Liver (tissue), 9 donors: ENCODE data around the gene CHAF1B. TPM values are rescaled to one million over a fixed set of nuclear protein-coding genes. Genes with fewer than 3 reads are reported as not detected.
"Not testable (repeated sequence)": the region's sequence is repeated elsewhere in the genome, so short reads cannot be mapped to it uniquely, and the experiment has no call there.

Experiments used
- DNase-seq: peaks from one replicate; pipeline ENCODE4 v3.0.0-alpha.2; 2017; ENCODE audit warnings: low spot score
- H3K27ac ChIP-seq, 2 donors: one replicate each; pipeline ENCODE4 v1.7.0; 2013; ENCODE audit warnings: inconsistent platforms in 2 of 2, low read length in 2 of 2, control low read depth in 1 of 2, low read depth in 1 of 2, mild to moderate bottlenecking in 1 of 2
- H3K27me3 ChIP-seq, 4 donors: one replicate each; pipeline versions ENCODE4 v1.6.1 to v1.7.0; 2013; ENCODE audit warnings: low read length in 3 of 4, inconsistent platforms in 1 of 4, mild to moderate bottlenecking in 1 of 4, moderate library complexity in 1 of 4; ENCODE audit not compliant: control insufficient read depth in 4 of 4, insufficient read depth in 4 of 4
- H3K36me3 ChIP-seq, 4 donors: one replicate each; pipeline versions ENCODE4 v1.6.1 to v1.7.0; 2013; ENCODE audit warnings: low read length in 3 of 4, mild to moderate bottlenecking in 3 of 4, low read depth in 1 of 4, moderate library complexity in 1 of 4; ENCODE audit not compliant: control insufficient read depth in 4 of 4, insufficient read depth in 3 of 4
- H3K4me1 ChIP-seq, 4 donors: one replicate each; pipeline versions ENCODE4 v1.6.1 to v1.7.0; 2013; ENCODE audit warnings: low read length in 3 of 4, mild to moderate bottlenecking in 3 of 4, moderate library complexity in 1 of 4; ENCODE audit not compliant: control insufficient read depth in 4 of 4, insufficient read depth in 4 of 4
- H3K4me3 ChIP-seq, 3 donors: one replicate each; pipeline versions ENCODE4 v1.6.1 to v1.7.0; 2013; ENCODE audit warnings: low read length in 3 of 3, control low read depth in 1 of 3, low read depth in 1 of 3, mild to moderate bottlenecking in 1 of 3
- H3K9ac ChIP-seq, 2 donors: one replicate each; pipeline ENCODE4 v1.7.0; 2013; ENCODE audit warnings: low read length in 2 of 2, mild to moderate bottlenecking in 2 of 2, moderate library complexity in 2 of 2, control low read depth in 1 of 2, low read depth in 1 of 2
- H3K9me3 ChIP-seq, 4 donors: one replicate each; pipeline versions ENCODE4 v1.6.1 to v1.7.0; 2013; ENCODE audit warnings: low read length in 3 of 4; ENCODE audit not compliant: control insufficient read depth in 4 of 4
- ATF3 ChIP-seq: IDR thresholded peaks from 2 replicates; pipeline ENCODE4 v1.6.1; 2016; ENCODE audit warnings: antibody characterized with exemption
- EGR1 ChIP-seq, 2 donors: IDR thresholded peaks; 2 replicates each; pipeline ENCODE4 v1.6.1; 2016 to 2018; ENCODE audit warnings: antibody characterized with exemption in 2 of 2, low read depth in 2 of 2
- FOXA1 ChIP-seq: IDR thresholded peaks from 2 replicates; pipeline ENCODE4 v1.6.1; 2016; ENCODE audit warnings: antibody characterized with exemption
- FOXA2 ChIP-seq: IDR thresholded peaks from 2 replicates; pipeline ENCODE4 v1.6.1; 2016; ENCODE audit warnings: antibody characterized with exemption
- GABPA ChIP-seq, 2 donors: IDR thresholded peaks in 1 of 2; conservative IDR thresholded peaks in 1 of 2; 2 replicates each; pipeline ENCODE4 v1.6.1; 2016; ENCODE audit warnings: antibody characterized with exemption in 2 of 2, mild to moderate bottlenecking in 1 of 2, moderate library complexity in 1 of 2
- HNF4A ChIP-seq, 2 donors: conservative IDR thresholded peaks; 2 replicates each; pipeline ENCODE4 v1.6.1; 2016; ENCODE audit warnings: antibody characterized with exemption in 2 of 2, mild to moderate bottlenecking in 2 of 2
- HNF4G ChIP-seq: IDR thresholded peaks from 2 replicates; pipeline ENCODE4 v1.6.1; 2016; ENCODE audit warnings: antibody characterized with exemption
- JUND ChIP-seq, 2 donors: IDR thresholded peaks; 2 replicates each; pipeline ENCODE4 v1.6.1; 2016; ENCODE audit warnings: antibody characterized with exemption in 2 of 2
- MAX ChIP-seq: IDR thresholded peaks from 2 replicates; pipeline ENCODE4 v1.6.1; 2016; ENCODE audit warnings: antibody characterized with exemption
- NR2F2 ChIP-seq: IDR thresholded peaks from 2 replicates; pipeline ENCODE4 v1.6.1; 2016; ENCODE audit warnings: antibody characterized with exemption
- REST ChIP-seq: IDR thresholded peaks from 2 replicates; pipeline ENCODE4 v1.6.1; 2016; ENCODE audit warnings: antibody characterized with exemption, mild to moderate bottlenecking
- RXRA ChIP-seq, 2 donors: IDR thresholded peaks; 2 replicates each; pipeline ENCODE4 v1.6.1; 2017 to 2018; ENCODE audit warnings: antibody characterized with exemption in 2 of 2, mild to moderate bottlenecking in 1 of 2
- SP1 ChIP-seq: IDR thresholded peaks from 2 replicates; pipeline ENCODE4 v1.6.1; 2018; ENCODE audit warnings: antibody characterized with exemption, mild to moderate bottlenecking
- TAF1 ChIP-seq: conservative IDR thresholded peaks from 2 replicates; pipeline ENCODE4 v1.6.1; 2016; ENCODE audit warnings: antibody characterized with exemption, mild to moderate bottlenecking
- ZBTB33 ChIP-seq: IDR thresholded peaks from 2 replicates; pipeline ENCODE4 v1.6.1; 2016; ENCODE audit warnings: antibody characterized with exemption
- WGBS: extraction: QIAGEN DNeasy Blood & Tissue Kit; methylation state at CpG from one replicate; pipeline ENCODE4 v1.1.7; 2013; 5-methylcytosine and 5-hydroxymethylcytosine counted together
- polyA plus RNA-seq, 2 donors: library from polyadenylated mRNA; stranded (reverse) in 1 of 2; unstranded in 1 of 2; fragments of 200-250 nt in 1 of 2; fragments of >200 nt in 1 of 2; fragmentation: Nextera tagmentation in 1 of 2; extraction: Ambion mirVana in 1 of 2; gene quantifications; one replicate each; pipeline versions ENCODE4 v1.2.1 to v1.2.3, GENCODE V29; 2013 to 2015
- total RNA-seq, 2 donors: library from RNA; depleted of rRNA; stranded (reverse); fragments of >200 nt; gene quantifications; one replicate each; pipeline ENCODE4 v1.2.3, GENCODE V29; 2014
- TF ChIP-seq, protein P1 (sequence below): fragments of 150-350 bp; IDR thresholded peaks from 2 replicates; pipeline ENCODE4 v1.5.1; 2017; ENCODE audit warnings: improper control_type of control experiment, low read depth, low read length; ENCODE audit not compliant: missing input control
- donor health status: healthy.
- donor health status: healthy.
- donor health status: healthy.
- donor health status: healthy.
- donor health status: healthy.

Gene CHAF1B
- total and polyA plus RNA-seq, 4 donors: 0.33 to 2.7 (median 0.49) TPM

DNA sequence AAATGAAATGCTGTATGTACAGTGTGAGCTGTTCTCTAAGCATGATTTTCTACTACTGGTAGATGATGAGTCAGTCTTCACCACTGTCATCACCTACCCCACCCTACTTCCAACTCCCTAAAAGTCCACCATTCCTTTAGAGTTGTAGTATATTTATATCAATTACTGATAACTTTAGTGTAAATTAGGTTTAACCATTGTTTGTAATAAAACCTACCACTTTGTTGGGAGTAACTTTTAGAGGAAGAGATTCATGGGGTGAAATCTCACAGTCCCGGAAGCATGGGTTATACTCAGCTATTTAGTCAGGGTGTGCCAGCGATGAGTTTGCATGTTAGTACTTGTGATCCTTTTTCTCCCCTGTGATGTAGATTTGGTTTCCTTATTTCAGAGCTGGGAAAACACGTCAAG, 48.1 kb upstream of the CHAF1B start (continued):
- TF ChIP-seq ATF3 (no peak), EGR1 (IDR thresholded peaks at IDR 0.05; ENCODE audit: low read depth in 2 of 2) (no peak), JUND (IDR thresholded peaks at IDR 0.05) (no peak), NR2F2 (no peak), RXRA (IDR thresholded peaks at IDR 0.05) (no peak)

DNA sequence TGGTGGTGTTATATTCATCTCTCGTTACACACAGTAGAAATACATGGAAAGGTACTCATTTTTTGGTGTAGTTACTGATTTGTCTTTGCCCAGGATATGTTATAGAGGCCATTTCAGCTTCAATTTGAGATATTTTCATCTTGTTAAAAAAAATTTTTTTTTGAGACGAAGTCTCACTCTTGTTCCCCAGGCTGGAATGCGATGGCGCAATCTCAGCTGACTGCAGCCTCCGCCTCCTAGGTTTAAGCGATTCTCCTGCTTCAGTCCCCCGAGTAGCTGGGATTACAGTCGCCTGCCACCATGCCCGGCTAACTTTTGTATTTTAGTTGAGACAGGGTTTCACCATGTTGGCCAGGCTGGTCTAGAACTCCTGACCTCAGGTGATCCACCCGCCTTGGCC, 46.2 kb upstream of the CHAF1B start:
- WGBS: 96% methylated on average over 10 of the region's 10 CpGs
- no peak for DNase-seq
- H3K4me1 ChIP-seq: no peaks in the 10 kb centered on the region
- no peaks in the 10 kb centered on the region for H3K27me3 ChIP-seq
- no peak overlapping the region for H3K27ac ChIP-seq
- peaks cover 7 to 59% (median 47%) of the 10 kb centered on the region in 4 donors for H3K36me3 ChIP-seq
- H3K9me3 ChIP-seq: no peaks in the 10 kb centered on the region
- H3K9ac ChIP-seq: no peak overlapping the region
- TF ChIP-seq FOXA2: no peak
- TF ChIP-seq REST: no peak
- no peak for TF ChIP-seq JUND (IDR thresholded peaks at IDR 0.05)
- TF ChIP-seq HNF4G: no peak
- TF ChIP-seq HNF4A (conservative IDR thresholded peaks at IDR 0.05): no peak
- no peak for TF ChIP-seq NR2F2
- TF ChIP-seq GABPA (IDR thresholded peaks at IDR 0.05 in 1 of 2, conservative IDR thresholded peaks at IDR 0.05 in 1 of 2): no peak
- no peak for TF ChIP-seq EGR1 (IDR thresholded peaks at IDR 0.05; ENCODE audit: low read depth in 2 of 2)
- no peak for TF ChIP-seq ZBTB33
- TF ChIP-seq FOXA1: no peak
- TF ChIP-seq, protein P1, sequence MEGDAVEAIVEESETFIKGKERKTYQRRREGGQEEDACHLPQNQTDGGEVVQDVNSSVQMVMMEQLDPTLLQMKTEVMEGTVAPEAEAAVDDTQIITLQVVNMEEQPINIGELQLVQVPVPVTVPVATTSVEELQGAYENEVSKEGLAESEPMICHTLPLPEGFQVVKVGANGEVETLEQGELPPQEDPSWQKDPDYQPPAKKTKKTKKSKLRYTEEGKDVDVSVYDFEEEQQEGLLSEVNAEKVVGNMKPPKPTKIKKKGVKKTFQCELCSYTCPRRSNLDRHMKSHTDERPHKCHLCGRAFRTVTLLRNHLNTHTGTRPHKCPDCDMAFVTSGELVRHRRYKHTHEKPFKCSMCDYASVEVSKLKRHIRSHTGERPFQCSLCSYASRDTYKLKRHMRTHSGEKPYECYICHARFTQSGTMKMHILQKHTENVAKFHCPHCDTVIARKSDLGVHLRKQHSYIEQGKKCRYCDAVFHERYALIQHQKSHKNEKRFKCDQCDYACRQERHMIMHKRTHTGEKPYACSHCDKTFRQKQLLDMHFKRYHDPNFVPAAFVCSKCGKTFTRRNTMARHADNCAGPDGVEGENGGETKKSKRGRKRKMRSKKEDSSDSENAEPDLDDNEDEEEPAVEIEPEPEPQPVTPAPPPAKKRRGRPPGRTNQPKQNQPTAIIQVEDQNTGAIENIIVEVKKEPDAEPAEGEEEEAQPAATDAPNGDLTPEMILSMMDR: no peak
- TF ChIP-seq RXRA (IDR thresholded peaks at IDR 0.05): no peak
- TF ChIP-seq MAX: no peak
- no peak for TF ChIP-seq SP1
- no peak for TF ChIP-seq TAF1
- no peak overlapping the region for H3K4me3 ChIP-seq

DNA sequence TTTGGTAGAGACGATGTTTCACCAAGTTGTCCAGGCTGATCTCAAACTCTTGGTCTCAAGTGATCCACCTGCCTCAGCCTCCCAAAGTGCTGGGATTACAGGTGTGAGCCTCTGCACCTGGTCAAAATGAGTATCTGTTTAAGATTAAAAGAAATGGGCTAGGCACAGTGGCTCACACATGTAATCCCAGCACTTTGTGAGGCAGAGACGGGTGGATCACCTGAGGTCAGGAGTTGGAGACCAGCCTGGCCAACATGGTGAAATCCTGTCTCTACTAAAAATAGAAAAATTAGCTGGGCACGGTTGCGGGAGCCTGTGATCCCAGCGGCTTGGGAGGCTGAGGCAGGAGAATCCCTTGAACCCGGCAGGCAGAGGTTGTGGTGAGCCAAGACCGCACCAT, 42.6 kb upstream of the CHAF1B start:
- H3K27ac ChIP-seq, H3K9ac ChIP-seq, DNase-seq, H3K4me1 ChIP-seq, H3K27me3 ChIP-seq, H3K4me3 ChIP-seq, H3K9me3 ChIP-seq: not testable (repeated sequence)
- WGBS: 91% methylated on average over 7 of the region's 7 CpGs
- peaks cover 4 to 71% (median 54%) of the 10 kb centered on the region in 4 donors for H3K36me3 ChIP-seq
